MV-4-11 (cell line): Measurements from ENCODE around the gene PEX3.

Experiments
- DNase-seq: peaks from one replicate; lab custom pipeline; 2025; lab: John Stamatoyannopoulos, UW

The PEX3 gene, protein sequence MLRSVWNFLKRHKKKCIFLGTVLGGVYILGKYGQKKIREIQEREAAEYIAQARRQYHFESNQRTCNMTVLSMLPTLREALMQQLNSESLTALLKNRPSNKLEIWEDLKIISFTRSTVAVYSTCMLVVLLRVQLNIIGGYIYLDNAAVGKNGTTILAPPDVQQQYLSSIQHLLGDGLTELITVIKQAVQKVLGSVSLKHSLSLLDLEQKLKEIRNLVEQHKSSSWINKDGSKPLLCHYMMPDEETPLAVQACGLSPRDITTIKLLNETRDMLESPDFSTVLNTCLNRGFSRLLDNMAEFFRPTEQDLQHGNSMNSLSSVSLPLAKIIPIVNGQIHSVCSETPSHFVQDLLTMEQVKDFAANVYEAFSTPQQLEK

DNA sequence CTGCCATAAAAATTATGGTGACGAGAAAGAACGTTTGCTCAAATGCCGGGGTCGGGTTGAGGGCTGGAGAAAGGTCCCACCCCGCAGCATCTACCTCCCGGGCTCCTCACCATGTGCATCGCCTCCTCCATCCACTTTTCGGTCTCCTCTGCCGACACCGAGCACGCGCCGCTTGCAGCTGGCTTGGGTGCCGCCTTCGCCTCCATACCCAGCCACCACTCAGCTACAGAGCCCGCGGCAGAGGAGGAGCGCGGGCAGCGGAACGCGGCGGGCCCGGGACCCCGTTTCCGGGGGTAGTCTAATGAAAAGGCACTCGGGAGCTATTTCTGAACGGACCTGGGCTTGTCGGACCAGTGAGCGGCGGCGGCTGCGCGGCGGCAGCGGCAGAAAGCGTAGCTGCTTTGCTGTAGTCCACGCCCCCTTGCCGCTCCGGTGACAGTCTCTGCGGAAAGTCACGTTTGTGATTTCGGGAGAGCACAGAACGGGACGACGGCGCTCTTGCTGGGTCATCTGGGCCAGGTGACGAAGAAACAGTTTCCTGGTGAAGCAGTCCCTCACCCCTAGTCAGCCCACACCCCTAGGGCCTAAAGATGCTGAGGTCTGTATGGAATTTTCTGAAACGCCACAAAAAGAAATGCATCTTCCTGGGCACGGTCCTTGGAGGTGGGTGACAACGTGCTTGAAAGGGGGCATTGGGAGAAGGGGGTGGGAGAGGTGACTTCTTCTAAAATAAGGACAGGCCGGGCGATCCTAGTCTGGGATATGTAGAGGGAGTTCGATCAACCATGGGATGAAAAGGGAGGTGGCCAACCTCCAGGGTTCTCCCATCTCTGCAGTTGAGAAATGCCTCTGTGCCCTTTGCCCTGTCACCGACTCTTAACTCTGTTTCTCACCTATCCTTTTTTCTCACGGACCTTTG is at the start of gene PEX3, which contains the start of gene ADAT2:
TSS of gene PEX3 (plus strand) at position 353 of the 919 bp plus-strand sequence. CDS start at position 591, 238 bp downstream.
TSS of gene ADAT2 (minus strand) at position 243 of the 919 bp plus-strand sequence. CDS start at position 206, 37 bp downstream.
- DNase-seq, result peak; percentile 92

DNA sequence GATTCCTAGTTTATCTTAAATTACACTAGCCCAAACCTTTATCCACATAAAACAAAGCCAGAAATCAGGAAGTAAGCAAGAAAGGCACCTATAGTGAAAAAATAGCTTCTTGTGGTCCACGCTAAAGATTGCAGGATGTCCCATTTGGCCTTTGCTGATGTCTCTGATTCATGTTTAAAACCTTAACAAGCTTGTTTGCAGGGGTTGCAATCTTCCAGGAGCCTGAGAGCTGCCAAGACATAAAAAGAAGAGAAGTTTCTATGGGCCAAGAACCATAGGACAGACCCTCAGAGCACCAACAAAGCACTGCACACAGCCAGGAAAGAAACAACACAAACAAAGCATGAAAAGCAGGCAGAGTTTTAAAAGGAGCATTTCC is 49.5 kb upstream of the PEX3 start:
- DNase-seq, result no peak

DNA sequence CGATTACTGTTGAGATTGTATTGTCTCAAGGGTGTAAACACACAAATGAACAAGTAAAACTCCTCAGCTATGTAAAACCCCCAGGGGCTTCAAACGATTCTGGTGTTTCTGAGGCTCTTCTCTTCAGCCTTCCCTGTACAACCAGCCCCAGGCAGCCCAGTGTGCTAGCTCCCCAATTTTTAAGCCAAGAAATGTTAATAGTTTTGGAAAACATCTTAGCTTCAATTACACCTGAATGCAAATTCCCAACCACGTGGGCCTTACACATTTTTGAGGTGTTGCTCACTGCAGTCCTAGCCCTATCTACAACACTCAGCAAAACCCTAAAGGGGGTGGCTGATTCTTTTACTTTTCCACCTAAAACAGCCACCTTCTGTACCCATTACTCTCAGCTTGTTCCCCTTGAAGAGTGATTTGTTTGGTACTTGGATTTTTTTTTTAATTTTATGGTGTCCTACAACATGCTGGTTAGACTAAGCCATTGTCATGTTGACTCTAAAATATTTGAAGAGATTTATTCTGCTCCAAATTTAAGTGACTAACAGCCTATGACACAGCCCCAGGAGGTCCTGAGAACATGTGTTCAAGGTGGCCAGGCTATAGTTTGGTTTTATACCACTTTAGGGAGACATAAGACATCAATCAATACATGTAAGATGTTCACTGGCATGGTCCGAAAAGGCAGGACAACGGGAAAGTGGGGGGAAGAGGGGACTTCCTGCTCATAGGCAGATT is 48.8 kb upstream of the PEX3 start:
- no peak for DNase-seq

DNA sequence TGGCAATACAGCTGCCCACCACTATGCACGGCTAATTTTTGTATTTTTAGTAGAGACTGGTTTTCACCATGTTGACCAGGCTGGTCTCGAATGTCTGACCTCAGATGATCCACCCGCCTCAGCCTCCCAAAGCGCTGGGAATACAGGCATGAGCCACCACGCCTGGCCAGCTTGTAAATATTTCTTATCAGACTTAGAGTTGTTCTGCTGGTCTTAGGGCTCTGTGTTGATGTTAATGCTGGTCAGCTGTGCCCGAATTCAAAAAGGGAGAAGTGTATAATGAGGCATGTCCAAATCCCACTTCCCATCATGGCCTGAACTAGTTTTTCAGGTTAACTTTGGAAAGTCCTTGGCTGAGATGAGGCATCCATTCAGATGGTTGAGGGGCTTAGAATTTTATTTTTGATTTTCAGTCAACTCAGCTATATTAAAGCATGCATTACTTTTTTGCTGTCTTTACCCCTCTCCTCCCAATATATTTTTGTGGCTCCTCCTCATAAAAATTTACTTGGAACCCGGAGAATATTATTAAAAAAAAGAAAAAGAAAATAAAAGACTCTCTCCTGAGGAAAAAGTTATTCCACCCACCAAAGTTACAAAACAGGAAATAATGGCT is 47.8 kb upstream of the PEX3 start:
- no peak for DNase-seq

DNA sequence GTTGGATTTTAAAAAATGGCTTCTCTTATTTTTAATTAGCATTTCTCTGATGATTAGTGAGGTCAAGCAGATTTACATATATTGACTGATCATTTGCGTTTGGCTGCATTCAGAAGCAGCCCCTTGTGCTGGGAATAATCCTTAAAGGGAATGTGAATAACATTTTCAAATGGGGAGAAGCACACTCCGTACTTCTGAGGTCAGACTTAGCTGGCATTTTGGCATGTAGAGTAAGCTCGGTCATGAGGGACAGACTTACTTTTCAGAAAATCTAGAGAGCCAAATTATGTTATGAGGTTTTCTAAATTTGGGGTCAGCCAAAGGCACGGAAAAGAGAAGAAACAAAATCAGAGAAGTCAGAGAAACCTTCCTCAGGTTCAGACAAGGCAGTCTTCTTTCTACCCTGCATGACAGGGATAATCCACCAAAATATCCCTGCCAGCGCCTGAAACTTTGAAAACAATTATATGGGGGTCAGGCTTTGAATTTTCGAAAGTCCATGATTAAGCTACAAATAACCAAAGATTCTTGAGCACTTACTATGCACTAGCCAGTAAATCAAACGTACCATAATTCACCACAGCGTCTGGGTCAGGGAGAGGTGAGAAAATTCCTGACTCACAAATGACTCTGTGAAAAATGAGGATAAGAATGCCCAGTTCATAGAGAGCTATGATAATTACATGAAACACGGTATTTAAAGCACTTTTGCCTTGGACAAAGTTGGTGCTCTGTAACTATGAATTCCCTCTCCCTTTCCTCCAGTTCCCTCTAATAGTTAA is 45.0 kb upstream of the PEX3 start:
- no peak for DNase-seq

DNA sequence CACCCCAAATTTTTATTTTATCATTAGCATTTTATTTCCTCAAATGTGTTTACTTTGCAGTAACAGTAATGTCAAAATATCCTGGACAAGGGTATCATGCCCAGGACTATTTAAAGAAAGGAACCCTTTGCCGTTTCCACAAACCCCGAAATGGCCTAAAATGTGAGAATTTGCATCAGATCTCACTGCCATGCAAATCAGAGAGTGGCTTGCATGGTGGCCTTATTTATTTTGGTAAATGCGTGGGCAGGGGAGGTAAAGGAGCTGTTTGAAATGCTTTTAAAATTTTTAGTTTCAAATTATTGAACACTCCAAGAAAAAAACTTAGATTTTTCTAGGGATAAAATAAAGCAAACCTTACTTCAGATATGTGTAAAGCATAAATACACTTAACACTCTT is 43.9 kb upstream of the PEX3 start:
- DNase-seq, result no peak

DNA sequence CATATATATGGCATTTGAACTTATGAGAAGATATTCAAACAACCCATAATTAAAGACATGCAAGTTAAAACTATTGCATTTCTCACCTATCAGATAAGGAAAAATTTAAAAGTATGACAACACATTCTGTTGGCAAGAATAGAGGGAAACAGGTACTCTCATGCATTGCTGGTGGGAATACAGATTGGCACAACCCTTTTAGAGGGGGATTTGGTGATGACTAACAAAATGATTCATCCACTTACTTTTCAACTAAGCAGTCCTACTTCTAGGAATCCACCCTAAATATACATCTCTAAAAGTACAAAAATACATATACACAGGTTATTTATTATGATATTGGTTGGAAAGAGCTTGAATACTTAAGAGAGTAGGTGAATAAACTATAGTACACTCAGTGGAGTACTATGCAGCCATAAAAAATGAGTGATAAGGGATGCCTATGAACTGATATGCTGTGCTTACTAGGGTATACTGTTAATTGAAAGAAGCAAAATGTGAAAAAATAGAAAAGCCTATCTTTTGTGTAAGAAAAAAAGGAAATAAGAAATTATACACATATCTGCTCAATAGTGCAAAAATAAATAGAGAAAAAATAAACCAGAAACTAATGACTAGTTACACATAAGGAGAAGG is 42.3 kb upstream of the PEX3 start:
- no peak for DNase-seq

DNA sequence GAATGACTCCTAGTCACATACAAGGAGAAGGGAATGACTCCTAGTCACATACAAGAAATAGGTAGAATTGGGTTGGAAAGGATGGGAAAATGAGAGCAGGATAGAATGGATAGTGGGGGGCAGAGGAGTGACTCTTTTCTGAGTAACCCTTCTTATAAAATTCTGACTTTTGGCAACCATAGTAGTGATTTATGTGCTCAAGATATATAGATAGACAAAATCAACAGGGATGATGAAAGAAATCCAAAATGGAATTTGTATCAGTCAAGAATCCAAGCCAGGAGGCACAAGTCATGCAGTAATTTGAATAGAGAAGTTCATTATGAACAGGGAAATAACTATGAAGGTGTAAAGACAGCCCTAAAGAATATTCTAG is 41.8 kb upstream of the PEX3 start:
- no peak for DNase-seq

DNA sequence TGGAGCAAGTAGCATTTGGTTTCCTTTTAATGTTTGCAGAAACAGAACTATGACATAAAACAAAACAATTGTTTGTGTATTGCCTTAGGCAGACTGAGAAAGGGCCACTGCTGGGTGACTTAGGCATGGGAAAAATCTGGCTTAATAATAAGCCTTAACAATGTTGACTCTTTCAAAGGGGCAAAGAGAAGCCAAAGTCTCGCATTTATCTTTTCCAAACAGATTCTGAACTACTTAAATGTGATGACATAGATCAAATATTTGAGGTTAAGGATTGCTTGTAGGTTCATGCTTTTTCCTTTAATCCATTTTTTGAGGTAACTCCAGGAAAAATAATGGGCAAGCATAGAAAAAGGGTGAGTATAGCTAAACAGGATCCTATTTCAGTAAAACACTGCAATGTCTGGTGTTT is 39.7 kb upstream of the PEX3 start:
- DNase-seq, result no peak

DNA sequence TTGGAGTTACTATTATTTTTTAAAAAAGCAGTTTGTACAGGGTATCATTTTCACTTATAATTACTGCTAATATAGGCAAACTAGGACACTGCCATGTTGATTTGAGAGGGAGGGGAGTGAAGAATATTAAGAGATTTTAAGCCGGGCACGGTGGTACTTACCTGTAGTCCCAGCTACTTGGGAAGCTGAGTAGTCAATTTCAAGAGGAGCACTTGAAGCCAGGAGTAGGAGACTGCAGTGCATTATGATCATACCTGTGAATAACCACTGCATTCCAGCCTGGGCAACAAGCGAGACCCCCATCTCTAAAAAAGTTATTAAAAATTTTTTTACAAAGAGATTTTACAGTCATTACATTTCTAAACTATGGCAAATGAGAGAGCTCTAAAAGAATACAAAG is 35.8 kb upstream of the PEX3 start:
- no peak for DNase-seq

DNA sequence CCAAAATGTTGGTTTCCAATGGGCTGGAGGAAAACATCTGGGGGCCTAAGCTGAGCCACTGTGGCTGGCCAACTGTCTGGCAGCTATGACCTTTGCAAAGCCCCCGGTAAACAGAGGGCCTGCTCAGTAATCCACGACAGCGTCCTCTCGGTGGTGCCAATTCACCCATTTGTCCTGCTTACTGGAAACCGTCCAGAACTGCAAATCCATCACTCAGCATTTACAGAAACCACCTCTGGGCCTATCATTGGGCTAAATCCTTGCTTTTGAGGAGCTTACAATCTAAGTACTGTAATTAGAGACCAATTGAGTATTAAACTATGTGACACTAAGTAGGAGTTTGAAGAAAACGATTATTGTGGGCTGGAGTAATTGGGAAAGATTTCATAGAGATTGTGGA is 31.1 kb upstream of the PEX3 start:
- DNase-seq, result no peak

DNA sequence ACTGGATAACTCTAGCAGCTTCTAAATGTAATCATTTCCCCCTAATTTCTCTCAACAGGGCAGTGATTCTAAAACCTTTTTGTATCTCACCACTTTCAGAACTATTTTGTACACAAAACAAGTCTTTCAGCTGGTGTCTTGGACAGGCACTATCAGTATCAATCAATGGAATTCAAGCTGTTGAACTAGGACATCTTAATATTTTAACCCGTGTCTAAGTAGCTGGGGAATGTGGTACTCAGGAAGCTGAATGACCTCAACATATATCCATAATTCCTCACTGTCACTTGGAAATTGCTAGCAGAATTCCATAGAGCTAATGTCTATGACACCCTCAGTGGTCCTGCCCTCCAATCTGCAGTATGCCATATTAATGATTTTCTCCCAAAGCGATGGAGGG is 24.6 kb upstream of the PEX3 start:
- DNase-seq, result no peak

DNA sequence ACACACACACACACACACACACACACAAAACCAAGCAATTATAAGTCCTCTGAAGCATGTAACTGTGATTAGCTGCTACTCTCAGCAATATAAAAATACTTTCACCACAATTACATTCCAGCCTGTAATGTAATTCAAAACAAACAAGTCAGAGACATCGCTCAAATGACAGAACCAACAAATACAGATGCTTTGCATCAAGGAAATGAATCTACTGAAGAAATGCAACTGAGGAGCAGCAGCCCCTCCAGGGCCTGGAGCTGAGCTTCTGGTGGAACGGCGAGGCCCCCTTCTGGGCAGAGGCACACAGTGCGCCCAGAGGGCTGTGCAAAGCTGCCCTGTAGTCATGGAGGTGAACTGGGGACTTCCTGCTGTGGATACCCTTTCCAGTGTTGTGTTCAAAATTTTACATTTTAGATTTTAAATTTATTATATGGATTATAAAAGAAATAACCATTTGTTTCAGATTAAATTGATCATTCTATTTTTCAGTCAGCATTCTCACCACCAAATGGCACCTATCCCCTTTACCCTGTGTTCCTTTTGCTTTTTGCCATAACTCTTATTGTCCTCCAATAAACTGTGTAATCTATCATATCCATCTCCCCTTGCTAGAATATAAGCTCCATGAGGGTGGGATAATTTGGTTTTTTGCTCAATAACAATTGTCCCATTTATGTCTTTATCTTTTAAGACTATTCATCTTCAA is 23.3 kb upstream of the PEX3 start:
- peak; percentile 52 for DNase-seq

DNA sequence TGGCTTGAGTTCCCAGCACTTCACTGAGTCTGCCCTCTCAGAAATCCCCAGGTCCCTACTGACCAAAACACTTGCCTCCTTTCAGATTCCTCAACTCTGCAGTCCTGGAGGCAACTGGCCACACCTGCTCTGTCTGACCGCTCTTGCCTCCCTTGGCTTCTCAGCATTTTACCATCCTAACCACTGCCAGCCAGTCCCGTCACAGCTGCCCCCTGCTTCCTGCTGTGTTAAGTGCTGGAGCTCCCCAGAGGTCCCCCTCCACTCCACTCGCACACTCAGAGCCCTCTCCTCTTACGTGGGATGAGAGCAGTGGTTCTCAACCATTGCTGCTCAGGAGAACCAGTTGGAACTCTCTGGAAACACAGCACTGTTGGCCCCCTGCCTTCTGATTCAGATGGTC is 20.6 kb upstream of the PEX3 start:
- DNase-seq, result no peak

DNA sequence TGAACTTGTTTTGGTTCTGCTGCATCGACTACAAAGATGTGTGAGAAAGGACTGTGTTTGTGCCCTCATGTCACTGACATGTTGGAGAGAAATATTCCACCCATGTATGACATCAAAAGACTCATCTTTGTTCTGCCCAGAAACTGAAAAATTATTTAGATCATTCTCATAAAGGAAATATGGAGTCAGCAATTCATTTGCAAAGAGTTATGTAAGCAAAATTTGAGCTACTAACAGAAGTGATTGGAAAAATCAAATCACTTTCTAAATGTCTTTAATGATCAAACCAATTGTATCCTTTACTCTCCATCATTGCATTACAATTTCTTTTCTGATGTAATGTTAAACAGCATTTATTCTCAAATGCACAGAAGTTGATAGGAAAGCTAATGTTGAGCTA is 19.4 kb upstream of the PEX3 start:
- DNase-seq, result no peak

DNA sequence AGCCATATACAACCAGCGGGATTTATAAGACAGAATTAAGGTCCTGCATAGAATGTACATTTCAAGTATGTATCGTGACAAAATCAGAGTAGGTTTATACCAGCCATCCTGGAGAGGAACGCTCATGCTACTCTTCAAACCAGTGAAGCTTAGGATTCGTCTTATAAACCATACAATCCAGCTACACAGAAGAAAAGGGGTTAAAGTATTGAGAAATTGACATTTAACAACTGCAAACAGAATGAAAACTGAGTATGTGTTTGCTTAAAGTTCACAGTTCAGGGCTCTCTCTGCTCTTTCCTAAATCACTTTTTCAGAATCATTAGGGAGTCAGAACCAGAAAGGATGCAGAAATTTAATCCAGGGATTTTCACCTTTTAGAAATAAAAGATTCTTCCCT is 18.0 kb upstream of the PEX3 start:
- DNase-seq, result no peak

DNA sequence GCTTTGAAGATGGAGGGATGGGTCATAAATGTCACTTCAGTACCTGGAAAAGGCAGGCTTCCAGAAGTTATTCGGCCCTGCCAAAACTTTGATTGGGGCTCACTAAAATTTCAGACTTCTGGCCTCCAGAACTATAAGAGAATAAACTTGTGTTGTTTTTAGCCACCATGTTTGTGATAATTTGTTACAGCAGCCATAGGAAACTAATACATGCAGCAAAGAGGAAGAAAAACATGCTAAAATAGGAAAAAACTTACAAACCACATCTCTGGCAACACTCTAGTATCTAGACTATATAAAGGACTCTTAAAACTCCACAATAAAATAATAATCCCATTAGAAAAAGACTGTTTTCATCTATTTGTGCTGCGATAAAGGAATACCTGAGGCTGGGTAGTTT is 9.6 kb upstream of the PEX3 start:
- no peak for DNase-seq

DNA sequence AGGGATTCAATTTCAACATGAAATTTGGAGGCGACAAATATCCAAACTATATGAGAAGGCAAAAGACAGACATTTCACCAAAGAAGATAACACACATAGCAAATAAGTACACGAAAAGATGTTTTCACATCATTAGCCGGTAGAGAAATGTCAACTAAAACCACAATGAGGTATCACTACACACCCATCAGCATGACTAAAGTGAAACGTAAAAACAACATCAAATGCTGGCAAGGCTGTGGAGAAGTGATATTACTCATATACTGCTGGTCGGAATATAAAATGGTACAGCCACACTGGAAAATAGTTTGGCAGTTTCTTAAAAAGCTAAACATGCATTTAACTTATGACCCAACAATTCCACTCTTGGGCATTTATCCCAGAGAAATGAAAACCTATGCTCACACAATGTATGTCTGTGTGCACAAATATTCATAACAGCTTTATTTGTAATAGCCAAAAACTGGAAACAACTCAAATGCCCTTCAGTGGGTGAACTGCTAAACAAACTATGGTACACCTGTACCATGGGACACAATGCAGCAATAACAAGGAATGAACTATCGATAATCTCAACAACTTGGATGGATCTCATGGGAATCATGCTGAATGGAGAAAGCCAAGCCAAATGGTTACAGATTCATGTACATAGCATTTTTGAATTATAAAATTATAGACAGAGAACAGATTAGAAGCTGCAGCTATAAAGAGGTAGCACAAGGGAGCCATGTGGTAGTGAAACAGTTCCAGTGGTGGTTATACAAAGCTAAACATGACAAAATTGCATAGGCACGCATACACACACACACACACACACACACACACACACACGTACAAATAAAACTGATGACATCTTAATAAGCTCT is 8.7 kb upstream of the PEX3 start:
- no peak for DNase-seq

DNA sequence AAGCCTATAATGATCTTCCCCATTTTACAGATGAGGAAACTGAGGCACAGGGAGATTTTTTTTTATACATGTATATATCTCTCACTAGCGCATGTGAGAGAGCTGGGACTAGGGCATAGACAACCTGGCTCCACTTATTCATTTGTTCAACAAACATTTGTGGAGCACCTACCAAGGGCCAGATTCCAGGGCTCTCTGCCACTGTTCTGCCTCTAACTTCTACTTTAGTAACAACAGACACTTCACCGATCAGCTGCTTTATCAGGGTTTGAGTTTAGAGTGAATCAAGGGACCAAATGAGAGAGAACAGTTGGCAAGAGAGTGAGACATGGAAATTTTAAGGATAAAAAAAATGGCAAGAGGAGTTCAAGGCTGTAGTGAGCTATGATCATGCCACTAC is 7.5 kb upstream of the PEX3 start:
- DNase-seq, result no peak
